Measurements from ENCODE around the gene FAM107B. TPM values are rescaled to one million over a fixed set of nuclear protein-coding genes. Genes with fewer than 3 reads are reported as not detected.

The FAM107B gene
- total and polyA plus RNA-seq, 4 donors = 24.9 to 58.1 (median 30.9) TPM

DNA sequence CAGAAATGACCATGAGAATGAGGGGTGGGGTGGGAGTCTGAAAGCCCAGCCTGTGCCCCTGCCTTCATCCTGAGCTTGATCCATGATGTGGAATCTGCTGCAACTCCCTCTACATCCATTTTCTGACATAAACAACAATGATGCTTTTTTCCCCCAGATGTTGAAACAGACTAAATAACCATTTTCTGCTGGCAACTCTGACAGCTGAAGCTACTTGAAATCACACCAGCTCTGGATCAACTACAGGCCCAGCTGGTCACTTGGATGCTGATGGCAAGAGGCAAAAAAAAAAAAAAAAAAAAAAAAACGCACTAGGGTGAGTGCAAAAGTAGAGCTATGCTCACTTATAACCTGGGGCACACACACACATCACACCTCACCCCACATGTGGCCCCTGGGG is 74.2 kb downstream of the FAM107B start:
- no peak for DNase-seq (ENCODE audit: low spot score)
- no peaks in the 10 kb centered on the region for H3K36me3 ChIP-seq (ENCODE audit: control insufficient read depth in 4 of 4, insufficient read depth in 3 of 4, low read depth in 1 of 4, low read length in 3 of 4)
- no peak for TF ChIP-seq HNF4G (IDR thresholded peaks at IDR 0.05)
- TF ChIP-seq FOXA1 (IDR thresholded peaks at IDR 0.05) = no peak
- no peak for TF ChIP-seq RAD21 (IDR thresholded peaks at IDR 0.05)
- no peak for TF ChIP-seq EGR1 (IDR thresholded peaks at IDR 0.05; ENCODE audit: low read depth in 2 of 2)
- no peak for TF ChIP-seq SP1 (IDR thresholded peaks at IDR 0.05)
- H3K4me1 ChIP-seq (ENCODE audit: control insufficient read depth in 4 of 4, insufficient read depth in 4 of 4, low read length in 3 of 4) = peaks cover 13 to 36% (median 24%) of the 10 kb centered on the region in 4 donors
- H3K4me3 ChIP-seq (ENCODE audit: low read depth in 1 of 3, low read length in 3 of 3) = no peak overlapping the region
- no peak overlapping the region for H3K27ac ChIP-seq (ENCODE audit: low read depth in 1 of 2, low read length in 2 of 2)
- H3K9ac ChIP-seq (ENCODE audit: low read depth in 1 of 2, low read length in 2 of 2) = no peak overlapping the region
- no peaks in the 10 kb centered on the region for H3K9me3 ChIP-seq (ENCODE audit: control insufficient read depth in 4 of 4, low read length in 3 of 4)
- WGBS = 75% methylated on average over 1 of the region's 1 CpG
- H3K27me3 ChIP-seq (ENCODE audit: control insufficient read depth in 4 of 4, insufficient read depth in 4 of 4, low read length in 3 of 4) = no peaks in the 10 kb centered on the region

DNA sequence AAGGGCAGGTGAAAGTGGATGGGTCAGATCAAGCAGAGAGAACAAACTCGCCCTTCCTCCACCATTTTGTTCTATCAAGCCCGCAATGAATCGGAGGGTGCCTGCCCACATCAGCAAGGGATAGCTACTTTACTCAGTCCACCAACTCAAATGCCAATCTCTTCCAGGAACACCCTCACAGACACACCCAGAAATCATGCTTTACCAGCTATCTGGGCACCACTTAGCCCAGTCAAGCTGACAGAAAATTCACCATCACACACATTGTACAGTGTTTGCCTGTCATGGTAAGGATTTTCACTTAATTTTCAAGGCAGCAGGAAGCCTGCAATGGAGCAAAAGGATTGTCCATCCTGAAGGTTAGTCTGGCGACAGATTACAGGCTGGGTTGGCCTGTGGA is 75.2 kb downstream of the FAM107B start:
- H3K36me3 ChIP-seq (ENCODE audit: control insufficient read depth in 4 of 4, insufficient read depth in 3 of 4, low read depth in 1 of 4, low read length in 3 of 4) = no peaks in the 10 kb centered on the region
- peaks cover 13 to 33% (median 23%) of the 10 kb centered on the region in 4 donors for H3K4me1 ChIP-seq (ENCODE audit: control insufficient read depth in 4 of 4, insufficient read depth in 4 of 4, low read length in 3 of 4)
- H3K27ac ChIP-seq (ENCODE audit: low read depth in 1 of 2, low read length in 2 of 2) = no peak overlapping the region
- TF ChIP-seq FOXA1 (IDR thresholded peaks at IDR 0.05) (no peak), JUND (IDR thresholded peaks at IDR 0.05) (no peak)
- no peaks in the 10 kb centered on the region for H3K9me3 ChIP-seq (ENCODE audit: control insufficient read depth in 4 of 4, low read length in 3 of 4)
- no peak for DNase-seq (ENCODE audit: low spot score)
- H3K27me3 ChIP-seq (ENCODE audit: control insufficient read depth in 4 of 4, insufficient read depth in 4 of 4, low read length in 3 of 4) = no peaks in the 10 kb centered on the region
- no peak overlapping the region for H3K9ac ChIP-seq (ENCODE audit: low read depth in 1 of 2, low read length in 2 of 2)
- H3K4me3 ChIP-seq (ENCODE audit: low read depth in 1 of 3, low read length in 3 of 3) = no peak overlapping the region
- 98% methylated on average over 4 of the region's 4 CpGs for WGBS

DNA sequence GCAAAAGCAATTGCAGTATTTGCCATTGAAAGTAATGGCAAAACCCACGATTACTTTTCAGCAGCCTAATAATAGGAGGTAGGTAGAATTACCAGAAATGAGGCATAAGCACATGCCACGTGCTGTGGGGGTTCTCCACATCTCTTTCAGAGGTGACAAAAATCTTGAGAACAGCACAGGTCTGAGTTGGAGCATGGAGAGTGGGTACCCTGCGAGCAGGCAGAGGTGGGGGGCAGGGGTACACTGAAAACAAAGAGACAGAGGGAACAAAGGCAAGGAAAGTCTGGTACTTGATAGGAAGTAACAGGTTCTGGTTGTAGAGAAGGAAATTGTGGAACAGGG is 75.9 kb downstream of the FAM107B start:
- H3K9ac ChIP-seq (ENCODE audit: low read depth in 1 of 2, low read length in 2 of 2) = no peak overlapping the region
- no peaks in the 10 kb centered on the region for H3K27me3 ChIP-seq (ENCODE audit: control insufficient read depth in 4 of 4, insufficient read depth in 4 of 4, low read length in 3 of 4)
- H3K4me3 ChIP-seq (ENCODE audit: low read depth in 1 of 3, low read length in 3 of 3) = no peak overlapping the region
- H3K4me1 ChIP-seq (ENCODE audit: control insufficient read depth in 4 of 4, insufficient read depth in 4 of 4, low read length in 3 of 4) = peaks cover 12 to 29% (median 21%) of the 10 kb centered on the region in 4 donors
- no peaks in the 10 kb centered on the region for H3K9me3 ChIP-seq (ENCODE audit: control insufficient read depth in 4 of 4, low read length in 3 of 4)
- no peak overlapping the region for H3K27ac ChIP-seq (ENCODE audit: low read depth in 1 of 2, low read length in 2 of 2)
- DNase-seq (ENCODE audit: low spot score) = no peak
- TF ChIP-seq, protein P1, sequence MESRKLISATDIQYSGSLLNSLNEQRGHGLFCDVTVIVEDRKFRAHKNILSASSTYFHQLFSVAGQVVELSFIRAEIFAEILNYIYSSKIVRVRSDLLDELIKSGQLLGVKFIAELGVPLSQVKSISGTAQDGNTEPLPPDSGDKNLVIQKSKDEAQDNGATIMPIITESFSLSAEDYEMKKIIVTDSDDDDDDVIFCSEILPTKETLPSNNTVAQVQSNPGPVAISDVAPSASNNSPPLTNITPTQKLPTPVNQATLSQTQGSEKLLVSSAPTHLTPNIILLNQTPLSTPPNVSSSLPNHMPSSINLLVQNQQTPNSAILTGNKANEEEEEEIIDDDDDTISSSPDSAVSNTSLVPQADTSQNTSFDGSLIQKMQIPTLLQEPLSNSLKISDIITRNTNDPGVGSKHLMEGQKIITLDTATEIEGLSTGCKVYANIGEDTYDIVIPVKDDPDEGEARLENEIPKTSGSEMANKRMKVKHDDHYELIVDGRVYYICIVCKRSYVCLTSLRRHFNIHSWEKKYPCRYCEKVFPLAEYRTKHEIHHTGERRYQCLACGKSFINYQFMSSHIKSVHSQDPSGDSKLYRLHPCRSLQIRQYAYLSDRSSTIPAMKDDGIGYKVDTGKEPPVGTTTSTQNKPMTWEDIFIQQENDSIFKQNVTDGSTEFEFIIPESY (IDR thresholded peaks at IDR 0.05) = no peak
- TF ChIP-seq HNF4A (conservative IDR thresholded peaks at IDR 0.05) (no peak), FOXA2 (IDR thresholded peaks at IDR 0.05) (no peak), HNF4G (IDR thresholded peaks at IDR 0.05) (no peak), TAF1 (conservative IDR thresholded peaks at IDR 0.05) (no peak), JUND (IDR thresholded peaks at IDR 0.05) (no peak), SP1 (IDR thresholded peaks at IDR 0.05) (no peak), RXRA (IDR thresholded peaks at IDR 0.05) (no peak), YY1 (IDR thresholded peaks at IDR 0.05) (no peak)
- TF ChIP-seq, protein P2, sequence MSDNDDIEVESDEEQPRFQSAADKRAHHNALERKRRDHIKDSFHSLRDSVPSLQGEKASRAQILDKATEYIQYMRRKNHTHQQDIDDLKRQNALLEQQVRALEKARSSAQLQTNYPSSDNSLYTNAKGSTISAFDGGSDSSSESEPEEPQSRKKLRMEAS (IDR thresholded peaks at IDR 0.05) = no peak
- TF ChIP-seq, protein P3, sequence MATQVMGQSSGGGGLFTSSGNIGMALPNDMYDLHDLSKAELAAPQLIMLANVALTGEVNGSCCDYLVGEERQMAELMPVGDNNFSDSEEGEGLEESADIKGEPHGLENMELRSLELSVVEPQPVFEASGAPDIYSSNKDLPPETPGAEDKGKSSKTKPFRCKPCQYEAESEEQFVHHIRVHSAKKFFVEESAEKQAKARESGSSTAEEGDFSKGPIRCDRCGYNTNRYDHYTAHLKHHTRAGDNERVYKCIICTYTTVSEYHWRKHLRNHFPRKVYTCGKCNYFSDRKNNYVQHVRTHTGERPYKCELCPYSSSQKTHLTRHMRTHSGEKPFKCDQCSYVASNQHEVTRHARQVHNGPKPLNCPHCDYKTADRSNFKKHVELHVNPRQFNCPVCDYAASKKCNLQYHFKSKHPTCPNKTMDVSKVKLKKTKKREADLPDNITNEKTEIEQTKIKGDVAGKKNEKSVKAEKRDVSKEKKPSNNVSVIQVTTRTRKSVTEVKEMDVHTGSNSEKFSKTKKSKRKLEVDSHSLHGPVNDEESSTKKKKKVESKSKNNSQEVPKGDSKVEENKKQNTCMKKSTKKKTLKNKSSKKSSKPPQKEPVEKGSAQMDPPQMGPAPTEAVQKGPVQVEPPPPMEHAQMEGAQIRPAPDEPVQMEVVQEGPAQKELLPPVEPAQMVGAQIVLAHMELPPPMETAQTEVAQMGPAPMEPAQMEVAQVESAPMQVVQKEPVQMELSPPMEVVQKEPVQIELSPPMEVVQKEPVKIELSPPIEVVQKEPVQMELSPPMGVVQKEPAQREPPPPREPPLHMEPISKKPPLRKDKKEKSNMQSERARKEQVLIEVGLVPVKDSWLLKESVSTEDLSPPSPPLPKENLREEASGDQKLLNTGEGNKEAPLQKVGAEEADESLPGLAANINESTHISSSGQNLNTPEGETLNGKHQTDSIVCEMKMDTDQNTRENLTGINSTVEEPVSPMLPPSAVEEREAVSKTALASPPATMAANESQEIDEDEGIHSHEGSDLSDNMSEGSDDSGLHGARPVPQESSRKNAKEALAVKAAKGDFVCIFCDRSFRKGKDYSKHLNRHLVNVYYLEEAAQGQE (IDR thresholded peaks at IDR 0.05) = no peak
- TF ChIP-seq, protein P4, sequence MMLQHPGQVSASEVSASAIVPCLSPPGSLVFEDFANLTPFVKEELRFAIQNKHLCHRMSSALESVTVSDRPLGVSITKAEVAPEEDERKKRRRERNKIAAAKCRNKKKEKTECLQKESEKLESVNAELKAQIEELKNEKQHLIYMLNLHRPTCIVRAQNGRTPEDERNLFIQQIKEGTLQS (IDR thresholded peaks at IDR 0.05) = no peak
- no peaks in the 10 kb centered on the region for H3K36me3 ChIP-seq (ENCODE audit: control insufficient read depth in 4 of 4, insufficient read depth in 3 of 4, low read depth in 1 of 4, low read length in 3 of 4)
- 79% methylated on average over 3 of the region's 3 CpGs for WGBS
